Lower leg skin (tissue), 4 donors: ENCODE results near the gene NCOA5. TPM values are rescaled to one million over a fixed set of nuclear protein-coding genes. Genes with fewer than 3 reads are reported as not detected.

Source experiments
- DNase-seq, 2 donors: peaks; one replicate each; pipeline ENCODE4 v3.0.0-alpha.2; 2019; ENCODE audit warnings: low spot score in 2 of 2
- H3K4me3 ChIP-seq: fragments of 200-600 bp; sonication (generic); 2 replicates; pipeline ENCODE4 v1.5.1; 2017; ENCODE audit warnings: mild to moderate bottlenecking, low read depth; ENCODE audit not compliant: poor library complexity, severe bottlenecking
- CTCF ChIP-seq, 3 donors: fragments of 450-650 bp; IDR thresholded peaks; one replicate each; pipeline ENCODE4 v1.5.1; 2016; ENCODE audit warnings: antibody characterized with exemption in 3 of 3, mild to moderate bottlenecking in 3 of 3, moderate library complexity in 2 of 3
- POLR2A ChIP-seq, 2 donors: fragments of 450-650 bp; IDR thresholded peaks; one replicate each; pipeline ENCODE4 v1.6.1; 2016 to 2017; ENCODE audit warnings: antibody characterized with exemption in 2 of 2, mild to moderate bottlenecking in 1 of 2, moderate library complexity in 1 of 2
- WGBS, 2 donors: methylation state at CpG; one replicate each; pipeline ENCODE4 v1.1.5; 2018; 5-methylcytosine and 5-hydroxymethylcytosine counted together
- intact Hi-C: fragments of 100-400 bp; cut with DNase I; formaldehyde crosslinking; loops from one replicate; pipeline ENCODE4 v1.15.0; 2023; ENCODE audit warnings: low total_unique reads
- total RNA-seq, 4 donors: library from RNA; depleted of rRNA; stranded (reverse); fragments of >200 nt; gene quantifications; one replicate each; pipeline ENCODE4 v1.1.0, GENCODE V29; 2016

NCOA5 gene
- total RNA-seq, 4 donors from 2014 or later = 27.7 to 51.5 (median 41.2) TPM

DNA sequence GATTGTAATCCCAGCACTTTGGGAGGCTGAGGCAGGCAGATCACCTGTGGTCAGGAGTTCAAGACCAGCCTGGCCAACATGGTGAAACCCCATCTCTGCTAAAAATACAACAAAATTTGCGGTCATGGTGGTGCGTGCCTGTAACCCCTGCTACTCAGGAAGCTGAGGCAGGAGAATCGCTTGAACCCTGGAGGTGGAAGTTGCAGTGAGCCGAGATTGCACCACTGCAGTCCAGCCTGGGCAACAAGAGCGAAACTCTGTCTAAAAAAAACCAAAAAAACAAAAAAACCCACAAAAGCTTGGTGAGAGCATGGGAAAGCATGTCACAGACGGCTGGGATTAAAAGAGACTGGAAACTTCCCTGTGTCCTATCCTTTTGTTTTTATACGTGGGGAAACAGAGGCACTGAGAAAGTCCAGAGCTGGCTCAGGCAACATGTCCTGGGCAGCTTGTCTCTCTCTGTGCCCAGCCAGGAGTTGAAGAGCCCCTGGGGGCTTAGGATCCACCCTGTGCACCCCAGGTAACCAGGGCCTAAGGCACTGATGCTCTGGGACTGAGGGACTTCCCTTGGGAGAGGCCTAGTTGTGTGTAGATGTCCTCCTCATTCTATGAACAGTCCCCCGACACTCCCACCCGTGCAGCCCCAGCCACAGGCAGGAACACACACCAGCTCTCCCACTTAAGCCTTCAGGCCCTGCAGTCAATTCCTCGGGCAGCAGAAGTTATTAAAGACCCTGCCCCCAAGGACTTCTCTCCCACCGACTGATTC is 44.3 kb upstream of the NCOA5 start:
- 75 to 84% methylated on average over 11 of the region's 11 CpGs for WGBS, 2 donors
- intact Hi-C loops = loop anchor here (10.0 kb wide), 1 partner anchor 211 kb away; no protein-coding TSS in a partner anchor
- H3K4me3 ChIP-seq = no peak overlapping the region

DNA sequence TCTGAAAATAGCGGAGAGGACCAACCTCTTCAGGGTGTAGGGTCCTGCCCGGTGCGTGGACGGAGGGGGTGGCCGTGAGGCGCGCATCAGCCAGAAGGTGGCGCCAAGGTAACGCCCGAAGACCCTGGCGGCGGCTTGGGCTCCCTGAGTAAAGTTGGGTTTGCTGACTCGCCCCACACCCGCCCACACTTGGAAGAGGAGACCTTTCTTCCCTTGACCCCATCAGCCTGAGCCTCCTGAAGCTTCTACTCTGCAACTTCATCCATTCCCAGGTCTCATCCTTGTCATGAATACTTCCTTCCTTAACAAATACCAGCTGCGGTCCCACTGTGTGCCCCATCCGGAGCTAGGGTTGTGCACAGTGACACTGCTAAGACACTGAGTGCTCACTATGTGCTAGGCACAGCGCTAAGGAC is 43.0 kb upstream of the NCOA5 start:
- 9 to 14% methylated on average over 17 of the region's 17 CpGs for WGBS, 2 donors
- no peak overlapping the region for H3K4me3 ChIP-seq
- DNase-seq = peak; percentile 34 to 93
- intact Hi-C loops = loop anchor here (10.0 kb wide), 1 partner anchor 212 kb away; no protein-coding TSS in a partner anchor
- TF ChIP-seq POLR2A (IDR thresholded peaks at IDR 0.05) (no peak), CTCF (IDR thresholded peaks at IDR 0.05) (peak in 1 of 3 donors; percentile 35)

More for the DNA sequence above, 44.3 kb upstream of the NCOA5 start:
- DNase-seq = no peak
- TF ChIP-seq CTCF (IDR thresholded peaks at IDR 0.05) (no peak), POLR2A (IDR thresholded peaks at IDR 0.05) (no peak)

DNA sequence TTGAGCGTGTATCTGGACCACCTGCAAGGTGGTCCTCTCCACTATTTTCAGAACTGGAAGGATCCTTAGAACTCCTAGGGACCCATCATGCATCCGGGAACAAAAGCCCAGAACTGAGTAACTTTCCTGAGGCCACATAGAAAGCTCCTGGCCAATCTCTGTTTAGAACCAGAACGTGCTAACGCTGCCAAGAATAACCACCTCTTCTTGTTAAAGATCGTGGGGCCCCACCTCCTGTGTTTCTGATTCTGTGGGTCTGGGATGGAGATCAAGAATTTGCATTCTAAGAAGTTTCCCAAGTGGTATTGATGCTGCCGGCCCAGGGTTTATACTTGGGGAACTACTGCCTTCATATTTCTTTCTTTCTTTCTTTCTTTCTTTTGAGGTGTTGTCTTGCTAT is 41.6 kb upstream of the NCOA5 start:
- H3K4me3 ChIP-seq = no peak overlapping the region
- intact Hi-C loops = loop anchor here (10.0 kb wide), 1 partner anchor 213 kb away; no protein-coding TSS in a partner anchor
- no peak for DNase-seq
- no peak for TF ChIP-seq CTCF (IDR thresholded peaks at IDR 0.05)
- TF ChIP-seq POLR2A (IDR thresholded peaks at IDR 0.05) = no peak
- 19 to 26% methylated on average over 6 of the region's 6 CpGs for WGBS, 2 donors

DNA sequence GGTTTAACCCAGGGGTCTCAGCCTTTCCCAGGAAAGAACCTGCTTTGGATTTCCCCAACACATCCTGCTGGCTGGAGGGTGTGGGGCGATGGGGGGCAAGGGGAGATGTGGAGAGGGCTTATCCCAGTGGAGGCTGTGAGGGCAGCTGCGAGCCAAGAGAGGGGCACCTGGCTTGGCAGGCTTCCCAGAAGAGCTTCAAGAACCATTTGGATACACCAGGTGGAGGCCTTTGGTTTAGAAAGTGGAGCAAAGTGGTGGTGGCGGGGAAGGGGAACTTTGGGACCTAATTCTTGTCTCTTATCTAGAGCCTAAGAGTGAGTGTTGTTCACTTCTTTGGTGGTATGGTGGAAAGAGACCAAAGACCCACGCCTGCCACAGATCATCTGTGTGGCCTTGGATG is 40.8 kb upstream of the NCOA5 start:
- TF ChIP-seq CTCF (IDR thresholded peaks at IDR 0.05) (no peak), POLR2A (IDR thresholded peaks at IDR 0.05) (no peak)
- no peak overlapping the region for H3K4me3 ChIP-seq
- intact Hi-C loops = loop anchor here (10.0 kb wide), 1 partner anchor 214 kb away; no protein-coding TSS in a partner anchor
- no peak for DNase-seq
- 51 to 54% methylated on average over 4 of the region's 4 CpGs for WGBS, 2 donors

DNA sequence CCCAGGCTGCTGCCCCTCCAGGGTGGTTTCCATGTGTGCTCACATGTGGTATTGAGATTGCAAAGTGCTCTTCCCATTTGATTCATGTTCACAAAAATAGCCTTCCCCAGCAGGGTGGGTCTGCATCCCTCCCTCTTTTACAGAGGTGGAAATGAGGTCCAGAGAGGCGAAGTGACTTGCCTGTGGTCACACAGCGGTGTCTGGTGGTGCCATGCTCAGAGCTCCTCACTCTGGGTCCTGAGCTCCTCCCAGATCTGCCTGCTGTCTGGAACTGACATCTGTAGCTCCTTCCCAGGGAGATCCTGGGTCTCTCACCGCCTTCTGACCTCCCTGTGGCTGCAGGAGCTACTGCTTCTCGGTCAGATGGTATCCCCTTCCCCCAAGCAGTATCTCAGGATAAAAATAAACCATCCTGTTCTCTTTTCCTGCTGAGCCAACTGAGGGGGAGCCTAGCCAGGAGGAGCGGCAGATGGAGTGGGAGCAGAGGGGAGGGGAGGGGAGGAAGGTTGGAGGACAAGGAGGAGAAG is 40.3 kb upstream of the NCOA5 start:
- DNase-seq = no peak
- TF ChIP-seq CTCF (IDR thresholded peaks at IDR 0.05) = no peak
- TF ChIP-seq POLR2A (IDR thresholded peaks at IDR 0.05) = no peak
- no peak overlapping the region for H3K4me3 ChIP-seq
- WGBS, 2 donors = 19 to 31% methylated on average over 4 to 5 of the region's 5 CpGs
- intact Hi-C loops = loop anchor here (10.0 kb wide), 1 partner anchor 215 kb away; no protein-coding TSS in a partner anchor
